ENCODE data around the gene FMN1.

- TF ChIP-seq CTCF (IDR thresholded peaks at IDR 0.05) = no peak
- TF ChIP-seq POLR2A (IDR thresholded peaks at IDR 0.05) = no peak
- TF ChIP-seq POLR2AphosphoS5 (IDR thresholded peaks at IDR 0.05) = no peak
- no peak for TF ChIP-seq EP300 (IDR thresholded peaks at IDR 0.05)
Measured at GRCh38 chr15:32972686-32973085, 221.8 kb downstream of the FMN1 start.

Data from upper lobe of left lung (tissue), 4 donors.